Nephron progenitor cell (in vitro differentiated cells): ENCODE measurements around the gene PFN2.

Experiments used
- DNase-seq: peaks from one replicate; pipeline ENCODE4 v3.0.0; 2021
- H3K27ac Mint-ChIP-seq: 2 replicates; pipeline ENCODE4 v1.8.0; 2021; ENCODE audit warnings: mild to moderate bottlenecking, moderate library complexity, mixed read lengths
- H3K27me3 Mint-ChIP-seq: 2 replicates; pipeline ENCODE4 v1.8.0; 2021; ENCODE audit warnings: mild to moderate bottlenecking, low read depth, mixed read lengths; ENCODE audit not compliant: poor library complexity
- H3K36me3 Mint-ChIP-seq: 2 replicates; pipeline ENCODE4 v1.8.0; 2021; ENCODE audit warnings: low read depth, mixed read lengths
- H3K4me1 Mint-ChIP-seq: 2 replicates; pipeline ENCODE4 v1.8.0; 2021; ENCODE audit warnings: mixed read lengths
- H3K4me3 Mint-ChIP-seq: 2 replicates; pipeline ENCODE4 v1.8.0; 2021; ENCODE audit warnings: mild to moderate bottlenecking, moderate library complexity, mixed read lengths
- H3K9me3 Mint-ChIP-seq: 2 replicates; pipeline ENCODE4 v1.8.0; 2021; ENCODE audit warnings: mild to moderate bottlenecking, moderate library complexity, mixed read lengths
- CTCF ChIP-seq: fragments of 200-600 bp; sonication (generic); IDR thresholded peaks from 2 replicates; pipeline ENCODE4 v1.5.0; 2021; ENCODE audit warnings: antibody characterized with exemption

PFN2 gene

GRCh38 chr3:150005243-150006112 lies 34.8 kb upstream of the PFN2 start:
- Mint-ChIP-seq H3K4me1 (no peaks in the 10 kb centered on the region), H3K4me3 (no peak overlapping the region), H3K36me3 (no peaks in the 10 kb centered on the region), H3K27me3 (no peaks in the 10 kb centered on the region), H3K27ac (no peak overlapping the region), H3K9me3 (no peaks in the 10 kb centered on the region)
- DNase-seq: no peak
- TF ChIP-seq CTCF: no peak

GRCh38 chr3:150000641-150001040 lies 29.9 kb upstream of the PFN2 start:
- H3K9me3 Mint-ChIP-seq: peaks cover 21% of the 10 kb centered on the region
- H3K4me1 Mint-ChIP-seq: no peaks in the 10 kb centered on the region
- DNase-seq: no peak
- H3K4me3 Mint-ChIP-seq: no peak overlapping the region
- no peaks in the 10 kb centered on the region for H3K36me3 Mint-ChIP-seq
- H3K27ac Mint-ChIP-seq: no peak overlapping the region
- no peak for TF ChIP-seq CTCF
- H3K27me3 Mint-ChIP-seq: peaks cover 3% of the 10 kb centered on the region

- H3K36me3 Mint-ChIP-seq: peaks cover 10% of the 10 kb centered on the region
- H3K4me3 Mint-ChIP-seq: no peak overlapping the region
- H3K27ac Mint-ChIP-seq: no peak overlapping the region
- H3K4me1 Mint-ChIP-seq: no peaks in the 10 kb centered on the region
- TF ChIP-seq CTCF: no peak
- peaks cover 33% of the 10 kb centered on the region for H3K9me3 Mint-ChIP-seq
- no peak for DNase-seq
- H3K27me3 Mint-ChIP-seq: peaks cover 3% of the 10 kb centered on the region
These were observed 28.7 kb upstream of the PFN2 start for GRCh38 chr3:149999421-149999820.

GRCh38 chr3:149998946-149999345 lies 28.3 kb upstream of the PFN2 start:
- TF ChIP-seq CTCF: no peak
- Mint-ChIP-seq H3K4me1 (no peaks in the 10 kb centered on the region), H3K36me3 (peaks cover 10% of the 10 kb centered on the region), H3K4me3 (no peak overlapping the region), H3K27ac (no peak overlapping the region), H3K9me3 (peaks cover 38% of the 10 kb centered on the region), H3K27me3 (peaks cover 3% of the 10 kb centered on the region)
- DNase-seq: no peak

- Mint-ChIP-seq H3K4me1 (no peaks in the 10 kb centered on the region), H3K27me3 (peaks cover 2% of the 10 kb centered on the region), H3K4me3 (no peak overlapping the region), H3K36me3 (peaks cover 15% of the 10 kb centered on the region), H3K9me3 (peaks cover 43% of the 10 kb centered on the region), H3K27ac (no peak overlapping the region)
- DNase-seq: no peak
- no peak for TF ChIP-seq CTCF
These were observed 21.8 kb upstream of the PFN2 start for GRCh38 chr3:149992416-149993058.
